ENCODE data around the gene WSCD1. TPM values are rescaled to one million over a fixed set of nuclear protein-coding genes. Genes with fewer than 3 reads are reported as not detected.

Gene WSCD1
- total and polyA plus RNA-seq, 2 donors (not counting 1 experiment from before 2014, with no cell fraction given) = not detected

GRCh38 chr17:6134721-6135120 lies 64.5 kb downstream of the WSCD1 start:
- DNase-seq (no peak), ATAC-seq (ENCODE audit: low read depth) (no peak)
- Histone ChIP-seq H4K20me1 (ENCODE audit: control insufficient read depth, insufficient read depth, low read length, poor library complexity, severe bottlenecking) (no peaks in the 10 kb centered on the region), H3K9me3 (ENCODE audit: control extremely low read depth in 1 of 3, control insufficient read depth in 2 of 3, insufficient read depth in 1 of 3, low read length in 2 of 3) (no peaks in the 10 kb centered on the region), H3K9ac (ENCODE audit: low read length) (no peak overlapping the region), H3K27ac (ENCODE audit: low read length in 2 of 2) (no peak overlapping the region), H3K4me3 (ENCODE audit: control extremely low read depth in 1 of 5, extremely low read depth in 1 of 5, insufficient read depth in 1 of 5, low read depth in 2 of 5, low read length in 4 of 5) (no peak overlapping the region), H2AFZ (ENCODE audit: insufficient read depth, low read depth, low read length, poor library complexity, severe bottlenecking) (no peak overlapping the region), H3K4me1 (ENCODE audit: control insufficient read depth in 2 of 2, insufficient read depth in 2 of 2, low read length in 2 of 2) (no peaks in the 10 kb centered on the region), H3K4me2 (replicated peaks; ENCODE audit: low read depth, low read length, poor library complexity, severe bottlenecking) (no peak overlapping the region), H3K27me3 (replicated peaks in 1 of 4; ENCODE audit: control extremely low read depth in 1 of 4, control insufficient read depth in 3 of 4, insufficient read depth in 4 of 4, low read length in 3 of 4) (no peaks in the 10 kb centered on the region), H3K36me3 (replicated peaks in 1 of 2; ENCODE audit: control extremely low read depth in 1 of 2, control insufficient read depth in 1 of 2, extremely low read depth in 1 of 2, insufficient read depth in 2 of 2, low read length in 1 of 2) (no peaks in the 10 kb centered on the region), H3K79me2 (ENCODE audit: control insufficient read depth, insufficient read depth, low read length) (no peaks in the 10 kb centered on the region)
- TF ChIP-seq, protein P1, sequence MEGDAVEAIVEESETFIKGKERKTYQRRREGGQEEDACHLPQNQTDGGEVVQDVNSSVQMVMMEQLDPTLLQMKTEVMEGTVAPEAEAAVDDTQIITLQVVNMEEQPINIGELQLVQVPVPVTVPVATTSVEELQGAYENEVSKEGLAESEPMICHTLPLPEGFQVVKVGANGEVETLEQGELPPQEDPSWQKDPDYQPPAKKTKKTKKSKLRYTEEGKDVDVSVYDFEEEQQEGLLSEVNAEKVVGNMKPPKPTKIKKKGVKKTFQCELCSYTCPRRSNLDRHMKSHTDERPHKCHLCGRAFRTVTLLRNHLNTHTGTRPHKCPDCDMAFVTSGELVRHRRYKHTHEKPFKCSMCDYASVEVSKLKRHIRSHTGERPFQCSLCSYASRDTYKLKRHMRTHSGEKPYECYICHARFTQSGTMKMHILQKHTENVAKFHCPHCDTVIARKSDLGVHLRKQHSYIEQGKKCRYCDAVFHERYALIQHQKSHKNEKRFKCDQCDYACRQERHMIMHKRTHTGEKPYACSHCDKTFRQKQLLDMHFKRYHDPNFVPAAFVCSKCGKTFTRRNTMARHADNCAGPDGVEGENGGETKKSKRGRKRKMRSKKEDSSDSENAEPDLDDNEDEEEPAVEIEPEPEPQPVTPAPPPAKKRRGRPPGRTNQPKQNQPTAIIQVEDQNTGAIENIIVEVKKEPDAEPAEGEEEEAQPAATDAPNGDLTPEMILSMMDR (IDR thresholded peaks at IDR 0.05) = no peak
- no peak for TF ChIP-seq EZH2 (IDR thresholded peaks at IDR 0.05; ENCODE audit: borderline replicate concordance, insufficient read depth, low read depth, low read length, poor library complexity, severe bottlenecking)
- H3K4me3 Mint-ChIP-seq = no peak overlapping the region
- H3K4me1 Mint-ChIP-seq = no peaks in the 10 kb centered on the region
- no peak overlapping the region for H3K27ac Mint-ChIP-seq
- H3K27me3 Mint-ChIP-seq = peaks cover 25% of the 10 kb centered on the region
- ChIA-PET CTCF (no interaction called here), POLR2A (no interaction called here)
- intact Hi-C loops (cut with micrococcal nuclease) = no loop called here
- no peaks in the 10 kb centered on the region for H3K9me3 Mint-ChIP-seq (ENCODE audit: insufficient read depth)
- 67% methylated on average over 1 of the region's 2 CpGs for WGBS (ENCODE audit: insufficient coverage)

DNA sequence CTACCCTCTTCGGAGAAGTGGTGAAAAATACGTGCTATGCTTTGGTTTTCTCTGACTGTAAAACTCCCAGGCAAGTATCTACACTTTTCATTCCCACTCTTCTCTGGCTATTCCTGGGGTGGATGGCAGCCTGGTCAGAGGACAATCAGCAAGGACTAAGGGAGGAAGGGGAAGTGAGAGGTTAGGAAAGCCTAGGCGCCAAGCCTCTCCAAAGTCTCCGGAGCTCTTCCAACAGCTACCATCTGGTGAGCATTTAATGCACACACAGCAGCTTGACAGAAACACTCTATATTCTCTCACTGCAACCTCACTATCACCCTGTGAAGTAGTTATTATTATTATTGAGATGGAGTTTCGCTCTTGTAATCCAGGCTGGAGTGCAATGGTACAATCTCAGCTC lies 65.1 kb downstream of the WSCD1 start:
- Mint-ChIP-seq H3K27ac (no peak overlapping the region), H3K9me3 (ENCODE audit: insufficient read depth) (no peaks in the 10 kb centered on the region), H3K27me3 (peaks cover 29% of the 10 kb centered on the region), H3K4me1 (no peaks in the 10 kb centered on the region), H3K4me3 (no peak overlapping the region)
- intact Hi-C loops (cut with micrococcal nuclease) = no loop called here
- ChIA-PET CTCF (no interaction called here), POLR2A (no interaction called here)
- Histone ChIP-seq H3K79me2 (ENCODE audit: control insufficient read depth, insufficient read depth, low read length) (no peaks in the 10 kb centered on the region), H3K4me1 (ENCODE audit: control insufficient read depth in 2 of 2, insufficient read depth in 2 of 2, low read length in 2 of 2) (no peaks in the 10 kb centered on the region), H4K20me1 (ENCODE audit: control insufficient read depth, insufficient read depth, low read length, poor library complexity, severe bottlenecking) (no peaks in the 10 kb centered on the region), H2AFZ (ENCODE audit: insufficient read depth, low read depth, low read length, poor library complexity, severe bottlenecking) (no peak overlapping the region), H3K4me2 (replicated peaks; ENCODE audit: low read depth, low read length, poor library complexity, severe bottlenecking) (no peak overlapping the region), H3K27me3 (replicated peaks in 1 of 4; ENCODE audit: control extremely low read depth in 1 of 4, control insufficient read depth in 3 of 4, insufficient read depth in 4 of 4, low read length in 3 of 4) (no peaks in the 10 kb centered on the region), H3K9ac (ENCODE audit: low read length) (no peak overlapping the region), H3K36me3 (replicated peaks in 1 of 2; ENCODE audit: control extremely low read depth in 1 of 2, control insufficient read depth in 1 of 2, extremely low read depth in 1 of 2, insufficient read depth in 2 of 2, low read length in 1 of 2) (no peaks in the 10 kb centered on the region), H3K27ac (ENCODE audit: low read length in 2 of 2) (no peak overlapping the region), H3K4me3 (ENCODE audit: control extremely low read depth in 1 of 5, extremely low read depth in 1 of 5, insufficient read depth in 1 of 5, low read depth in 2 of 5, low read length in 4 of 5) (no peak overlapping the region), H3K9me3 (ENCODE audit: control extremely low read depth in 1 of 3, control insufficient read depth in 2 of 3, insufficient read depth in 1 of 3, low read length in 2 of 3) (no peaks in the 10 kb centered on the region)
- TF ChIP-seq, protein P1 (IDR thresholded peaks at IDR 0.05) = no peak
- TF ChIP-seq EZH2 (IDR thresholded peaks at IDR 0.05; ENCODE audit: borderline replicate concordance, insufficient read depth, low read depth, low read length, poor library complexity, severe bottlenecking) = no peak
- WGBS (ENCODE audit: insufficient coverage) = no CpG with 5 or more reads among the region's 5 CpGs
- DNase-seq (no peak), ATAC-seq (ENCODE audit: low read depth) (no peak)
